ENCODE measurements around the gene KRABD2.

DNA sequence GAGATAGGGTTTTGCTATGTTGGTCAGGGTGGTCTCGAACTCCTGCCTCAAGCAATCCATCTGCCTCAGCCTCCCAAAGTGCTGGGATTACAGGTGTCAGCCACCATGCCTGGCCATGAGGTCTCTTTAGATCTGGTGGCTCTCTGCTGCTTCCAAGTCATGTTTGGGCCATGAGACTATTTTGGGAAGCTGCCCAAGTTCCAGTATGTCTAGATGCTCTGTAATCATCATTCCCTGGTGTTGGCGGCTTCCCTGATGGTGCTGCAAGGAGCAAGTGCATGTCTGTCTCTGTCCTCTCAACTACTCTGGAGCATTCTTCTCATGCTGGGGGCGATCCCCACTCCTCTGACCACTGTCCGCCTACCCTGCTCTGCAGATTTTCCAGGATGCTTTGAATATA lies 43.2 kb downstream of the KRABD2 start:
- TF ChIP-seq POLR2AphosphoS5 (IDR thresholded peaks at IDR 0.05): no peak
- TF ChIP-seq, protein P1, sequence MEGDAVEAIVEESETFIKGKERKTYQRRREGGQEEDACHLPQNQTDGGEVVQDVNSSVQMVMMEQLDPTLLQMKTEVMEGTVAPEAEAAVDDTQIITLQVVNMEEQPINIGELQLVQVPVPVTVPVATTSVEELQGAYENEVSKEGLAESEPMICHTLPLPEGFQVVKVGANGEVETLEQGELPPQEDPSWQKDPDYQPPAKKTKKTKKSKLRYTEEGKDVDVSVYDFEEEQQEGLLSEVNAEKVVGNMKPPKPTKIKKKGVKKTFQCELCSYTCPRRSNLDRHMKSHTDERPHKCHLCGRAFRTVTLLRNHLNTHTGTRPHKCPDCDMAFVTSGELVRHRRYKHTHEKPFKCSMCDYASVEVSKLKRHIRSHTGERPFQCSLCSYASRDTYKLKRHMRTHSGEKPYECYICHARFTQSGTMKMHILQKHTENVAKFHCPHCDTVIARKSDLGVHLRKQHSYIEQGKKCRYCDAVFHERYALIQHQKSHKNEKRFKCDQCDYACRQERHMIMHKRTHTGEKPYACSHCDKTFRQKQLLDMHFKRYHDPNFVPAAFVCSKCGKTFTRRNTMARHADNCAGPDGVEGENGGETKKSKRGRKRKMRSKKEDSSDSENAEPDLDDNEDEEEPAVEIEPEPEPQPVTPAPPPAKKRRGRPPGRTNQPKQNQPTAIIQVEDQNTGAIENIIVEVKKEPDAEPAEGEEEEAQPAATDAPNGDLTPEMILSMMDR (IDR thresholded peaks at IDR 0.05): no peak
